Bone marrow (tissue), 2 donors: ENCODE measurements around the gene HTR3B.
"Not testable (repeated sequence)": the region's sequence is repeated elsewhere in the genome, so short reads cannot be mapped to it uniquely, and the experiment has no call there.

ENCODE experiments used
- DNase-seq, 2 donors: peaks; one replicate each; lab custom pipeline; 2025; lab: John Stamatoyannopoulos, UW

Gene HTR3B

GRCh38 chr11:113884361-113884836 lies 20.2 kb upstream of the HTR3B start:
- DNase-seq: no peak

DNA sequence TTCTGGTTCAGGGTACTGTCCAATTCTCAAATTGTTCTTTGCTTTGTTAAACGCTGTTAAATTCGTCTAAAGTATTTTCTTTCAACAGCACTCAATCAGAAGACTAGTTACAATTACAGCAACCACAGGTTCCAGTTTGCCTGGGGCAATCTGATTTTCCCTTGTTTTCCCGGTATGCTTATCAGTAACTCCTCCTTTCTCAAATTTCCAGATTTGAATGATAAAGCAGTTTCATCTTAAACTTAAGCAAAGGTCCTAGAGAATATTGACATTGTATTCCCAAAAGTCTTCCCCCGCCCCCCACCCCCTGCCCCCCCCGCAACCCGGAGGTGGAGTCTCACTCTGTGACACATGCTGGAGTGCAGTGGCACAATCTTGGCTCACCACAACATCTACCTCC lies 18.7 kb upstream of the HTR3B start:
- no peak for DNase-seq

GRCh38 chr11:113888848-113889247 lies 15.7 kb upstream of the HTR3B start:
- DNase-seq: no peak

DNA sequence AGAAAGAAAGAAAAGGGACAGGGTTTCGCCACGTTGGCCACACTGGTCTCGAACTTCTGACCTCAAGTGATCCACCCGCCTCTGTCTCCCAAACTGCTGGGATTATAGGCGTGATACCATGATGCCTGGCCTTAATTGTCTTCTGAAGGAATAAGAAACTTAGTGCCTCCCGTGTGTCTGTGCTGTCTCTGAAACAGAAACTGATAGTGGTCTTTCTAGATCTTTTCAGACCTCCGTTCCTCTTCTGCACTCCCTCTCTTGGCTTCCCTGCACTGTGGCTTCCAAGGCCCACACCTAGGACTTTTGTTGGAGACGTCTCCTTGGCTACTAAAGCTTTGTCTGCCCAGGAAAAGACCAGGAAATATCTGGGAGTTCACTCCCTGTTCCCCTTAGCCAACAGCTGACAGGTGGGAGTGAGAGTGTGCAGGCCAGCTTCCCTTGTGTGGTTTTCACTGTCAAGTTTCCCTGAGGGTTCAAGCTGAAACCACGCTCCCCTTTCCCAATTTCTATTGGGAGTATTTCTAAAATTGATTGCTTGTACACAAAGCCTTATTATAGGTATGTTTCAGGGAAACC lies 10.1 kb upstream of the HTR3B start:
- DNase-seq: peak in 1 of 2 donors; percentile 7

GRCh38 chr11:113895367-113896155 lies 9.0 kb upstream of the HTR3B start:
- DNase-seq: no peak

DNA sequence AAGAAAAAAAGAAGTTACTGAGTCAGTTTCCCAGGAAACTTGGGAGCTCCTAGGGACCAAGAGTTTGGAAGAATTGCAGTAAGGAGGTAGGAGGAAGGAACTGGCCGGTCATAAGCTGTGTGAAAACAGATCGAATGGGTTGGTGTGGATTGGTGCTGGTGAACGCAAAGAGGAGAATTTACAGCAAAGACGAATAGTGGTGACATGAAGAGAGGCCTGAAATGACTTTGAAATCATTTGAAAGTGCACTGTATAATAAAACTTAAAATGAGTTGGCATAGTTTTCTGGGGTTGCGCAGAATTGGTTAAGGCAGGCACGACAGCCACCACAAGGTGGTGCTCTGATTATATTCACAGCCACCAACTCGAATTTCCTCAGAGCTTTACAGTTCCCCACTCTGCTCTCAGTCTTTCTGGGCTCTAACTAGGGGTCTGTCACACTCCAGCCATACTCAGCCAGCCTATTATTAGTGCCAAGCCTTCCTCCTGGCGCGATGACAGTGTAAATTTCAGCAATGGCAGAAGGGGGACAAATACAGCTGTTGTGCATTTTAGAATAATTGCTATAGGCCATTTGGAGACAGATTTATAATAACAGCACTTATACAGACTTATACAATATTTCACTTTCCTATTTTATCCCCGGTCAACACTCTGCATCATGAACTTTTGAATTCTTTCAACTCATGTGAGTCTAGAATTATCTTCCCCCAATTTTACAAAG lies 8.3 kb upstream of the HTR3B start:
- no peak for DNase-seq

DNA sequence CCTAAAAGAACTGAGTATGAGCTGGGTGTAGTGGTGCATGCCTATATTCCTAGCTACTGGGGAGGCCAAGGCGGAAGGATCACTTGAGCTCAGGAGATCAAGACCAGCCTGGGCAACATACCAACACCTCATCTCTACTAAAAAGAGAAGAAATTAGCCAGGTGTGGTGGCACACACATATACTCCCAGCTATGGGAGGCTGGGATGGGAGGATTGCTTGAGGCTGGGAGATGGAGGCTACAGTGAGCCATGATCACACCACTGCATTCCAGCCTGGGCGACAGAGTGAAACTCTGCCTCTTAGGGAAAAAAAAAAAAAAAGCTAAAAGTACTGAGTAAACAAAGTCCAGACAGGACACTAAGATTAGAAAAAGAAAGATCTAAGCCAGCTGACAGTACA lies 3.5 kb upstream of the HTR3B start:
- no peak for DNase-seq

DNA sequence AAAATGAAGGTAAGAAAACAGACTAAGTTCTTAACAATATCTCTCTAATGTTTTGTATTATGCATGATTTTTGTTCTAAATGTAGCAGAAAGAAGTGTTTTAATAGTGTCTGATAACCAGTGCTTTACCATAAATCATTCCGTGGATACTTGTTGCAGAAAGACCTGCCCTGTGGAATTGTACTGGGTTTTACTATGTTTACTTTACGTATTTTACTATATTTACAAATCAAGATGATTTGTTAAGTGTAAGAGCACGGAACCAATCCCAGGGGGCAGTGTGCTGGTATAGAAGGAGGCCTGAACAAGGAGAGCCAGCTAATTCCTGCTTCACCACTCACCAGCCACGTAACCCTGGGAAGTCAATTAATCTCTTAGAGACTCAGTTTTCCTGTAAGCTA lies 1.4 kb downstream of the HTR3B start:
- no peak for DNase-seq

GRCh38 chr11:113906516-113906915 lies 1.9 kb downstream of the HTR3B start:
- DNase-seq: no peak

- no peak for DNase-seq
These were observed 2.6 kb downstream of the HTR3B start for GRCh38 chr11:113907152-113907551.

- no peak for DNase-seq
These were observed 3.1 kb downstream of the HTR3B start for GRCh38 chr11:113907681-113908080.

- no peak for DNase-seq
These were observed 3.5 kb downstream of the HTR3B start for GRCh38 chr11:113908098-113908497.

- not testable (repeated sequence) for DNase-seq
These were observed 6.9 kb downstream of the HTR3B start for GRCh38 chr11:113911491-113911890.

DNA sequence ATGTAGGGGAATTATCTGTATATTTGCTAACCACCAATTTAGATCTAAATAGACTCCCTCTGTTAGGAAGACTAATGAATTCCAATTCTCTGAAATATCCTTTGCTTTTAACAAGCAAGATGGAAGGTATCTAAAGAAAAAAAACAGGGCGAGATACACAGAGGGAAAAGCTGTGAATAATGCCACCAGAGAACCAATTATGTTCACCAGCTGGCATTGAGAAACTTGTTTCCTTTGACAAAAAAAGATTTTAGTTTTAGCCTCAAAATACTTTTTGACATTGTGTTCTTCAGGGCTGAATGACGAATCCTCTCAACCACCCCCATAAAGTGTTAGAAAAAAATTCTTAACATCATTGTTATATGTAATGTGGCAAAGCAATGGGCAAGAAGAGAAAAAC lies 19.0 kb downstream of the HTR3B start:
- DNase-seq: no peak

- no peak for DNase-seq
These were observed 21.9 kb downstream of the HTR3B start for GRCh38 chr11:113926273-113927197.

DNA sequence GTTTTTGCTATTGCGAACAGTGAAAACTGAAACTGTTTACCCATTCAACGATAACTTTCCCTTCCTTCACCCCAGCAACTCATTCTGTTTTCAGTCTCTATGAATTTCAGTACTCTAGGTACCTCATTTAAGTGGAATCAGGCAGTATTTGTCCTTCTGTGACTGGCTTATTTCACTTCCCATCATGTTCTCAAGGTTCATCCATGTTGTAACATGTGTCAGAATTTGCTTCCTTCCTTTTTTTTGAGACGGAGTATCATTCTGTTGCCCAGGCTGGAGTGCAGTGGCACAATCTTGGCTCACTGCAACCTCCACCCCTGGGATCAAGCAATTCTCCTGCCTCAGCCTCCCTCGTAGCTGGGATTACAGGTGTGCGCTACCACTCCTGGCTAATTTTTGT lies 23.7 kb downstream of the HTR3B start:
- no peak for DNase-seq

GRCh38 chr11:113932788-113933187 lies 28.2 kb downstream of the HTR3B start:
- DNase-seq: no peak

GRCh38 chr11:113934193-113934592 lies 29.6 kb downstream of the HTR3B start:
- DNase-seq: not testable (repeated sequence)

DNA sequence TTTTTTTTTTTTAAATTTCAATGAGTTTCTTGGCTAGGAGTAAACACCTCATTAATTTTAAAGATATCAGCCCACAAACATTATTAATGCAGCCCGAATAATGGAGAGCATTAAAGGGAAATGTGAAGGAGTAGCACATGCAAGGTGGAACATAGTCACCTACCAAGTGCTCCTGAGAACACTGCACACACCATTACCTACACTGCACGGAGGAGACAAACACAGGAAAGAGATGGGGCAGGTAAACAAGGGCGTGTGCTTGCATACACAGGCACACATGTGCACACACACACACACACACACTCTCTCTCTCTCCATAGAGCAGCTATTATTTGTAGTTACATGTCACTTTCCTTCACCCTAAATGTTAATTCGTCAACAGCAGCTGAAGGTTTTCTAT lies 30.2 kb downstream of the HTR3B start:
- DNase-seq: no peak

DNA sequence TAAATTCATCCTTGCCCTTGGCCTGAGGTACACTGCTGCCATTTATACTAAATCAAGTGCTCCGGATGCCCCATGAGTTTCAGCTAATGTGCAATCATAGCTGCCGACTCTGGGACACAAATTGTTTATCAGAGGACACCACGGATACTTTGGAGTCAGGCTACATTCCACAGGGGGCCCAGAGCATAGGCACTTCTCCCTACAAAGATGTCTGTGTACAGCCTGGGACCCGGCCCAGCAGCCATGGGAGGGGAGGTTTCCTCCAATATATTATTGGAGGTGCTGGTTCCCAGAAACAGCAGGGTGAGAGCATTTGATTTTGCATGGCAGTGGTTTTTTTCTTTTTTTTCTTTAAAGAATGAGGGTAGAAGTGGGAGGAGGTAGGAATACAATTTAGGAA lies 31.3 kb downstream of the HTR3B start:
- DNase-seq: no peak

GRCh38 chr11:113937918-113938317 lies 33.3 kb downstream of the HTR3B start:
- no peak for DNase-seq

GRCh38 chr11:113942256-113942655 lies 37.7 kb downstream of the HTR3B start:
- no peak for DNase-seq
